ENCODE measurements around the gene C3orf18.

DNA sequence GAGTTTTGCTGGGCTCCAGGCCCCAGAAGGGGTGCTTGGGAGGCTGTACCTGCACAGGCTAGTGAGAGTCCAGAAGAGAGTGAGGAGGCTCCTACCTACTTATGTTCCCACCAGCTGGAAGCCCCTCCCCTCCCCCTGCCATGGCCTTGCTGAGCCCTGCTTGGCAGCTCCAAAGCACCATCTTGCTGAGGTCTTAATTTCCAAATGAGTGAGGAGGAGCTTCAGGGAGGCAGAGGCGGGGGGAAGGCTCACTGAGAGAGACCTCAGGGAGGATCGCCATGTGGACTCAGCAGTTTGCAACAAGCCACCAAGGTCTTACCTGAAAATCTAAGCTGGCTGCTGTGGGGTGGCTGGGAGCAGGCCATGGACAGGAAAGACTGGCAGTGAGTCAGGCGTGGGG, 55.4 kb downstream of the C3orf18 start:
- TF ChIP-seq, protein P1, sequence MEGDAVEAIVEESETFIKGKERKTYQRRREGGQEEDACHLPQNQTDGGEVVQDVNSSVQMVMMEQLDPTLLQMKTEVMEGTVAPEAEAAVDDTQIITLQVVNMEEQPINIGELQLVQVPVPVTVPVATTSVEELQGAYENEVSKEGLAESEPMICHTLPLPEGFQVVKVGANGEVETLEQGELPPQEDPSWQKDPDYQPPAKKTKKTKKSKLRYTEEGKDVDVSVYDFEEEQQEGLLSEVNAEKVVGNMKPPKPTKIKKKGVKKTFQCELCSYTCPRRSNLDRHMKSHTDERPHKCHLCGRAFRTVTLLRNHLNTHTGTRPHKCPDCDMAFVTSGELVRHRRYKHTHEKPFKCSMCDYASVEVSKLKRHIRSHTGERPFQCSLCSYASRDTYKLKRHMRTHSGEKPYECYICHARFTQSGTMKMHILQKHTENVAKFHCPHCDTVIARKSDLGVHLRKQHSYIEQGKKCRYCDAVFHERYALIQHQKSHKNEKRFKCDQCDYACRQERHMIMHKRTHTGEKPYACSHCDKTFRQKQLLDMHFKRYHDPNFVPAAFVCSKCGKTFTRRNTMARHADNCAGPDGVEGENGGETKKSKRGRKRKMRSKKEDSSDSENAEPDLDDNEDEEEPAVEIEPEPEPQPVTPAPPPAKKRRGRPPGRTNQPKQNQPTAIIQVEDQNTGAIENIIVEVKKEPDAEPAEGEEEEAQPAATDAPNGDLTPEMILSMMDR (IDR thresholded peaks at IDR 0.05) = no peak
- TF ChIP-seq POLR2A (IDR thresholded peaks at IDR 0.05) (no peak), EP300 (IDR thresholded peaks at IDR 0.05) (no peak)
